IMR-90 (cell line): ENCODE data around the gene QRFP. TPM values are rescaled to one million over a fixed set of nuclear protein-coding genes. Genes with fewer than 3 reads are reported as not detected.
A peak's percentile ranks its signal among the peaks of the same experiment; 100 is the strongest.

Experiments
- BHLHE40 ChIP-seq: fragments of 150-350 bp; IDR thresholded peaks from 2 replicates; pipeline ENCODE4 v1.6.1; 2016; ENCODE audit warnings: mild to moderate bottlenecking, low read depth, low read length
- CEBPB ChIP-seq: IDR thresholded peaks from 2 replicates; pipeline ENCODE4 v1.6.1; 2012; ENCODE audit warnings: low read depth, low read length, improper control_type of control experiment
- CHD1 ChIP-seq: IDR thresholded peaks from 2 replicates; pipeline ENCODE4 v1.6.1; 2012; ENCODE audit warnings: low read depth, low read length, improper control_type of control experiment
- FOS ChIP-seq: fragments of 150-350 bp; IDR thresholded peaks from 2 replicates; pipeline ENCODE4 v1.6.1; 2016; ENCODE audit warnings: low read depth, low read length
- polyA plus RNA-seq, 3 experiments: library from polyadenylated mRNA; depleted of rRNA; stranded (reverse); fragments of >200 nt; gene quantifications; 2 replicates each; pipeline ENCODE4 v1.2.3, GENCODE V29; 2012; ENCODE audit warnings: low replicate concordance in 1 of 3
- total RNA-seq: library from RNA; depleted of rRNA; stranded (reverse); fragments of >200 nt; gene quantifications from 2 replicates; pipeline ENCODE4 v1.2.3, GENCODE V29; 2012

Gene QRFP
- total and polyA plus RNA-seq, 2 of the 4 experiments (the other 2 are of a cell fraction) = not detected

GRCh38 chr9:130847306-130848217 lies 49.0 kb downstream of the QRFP start (continued):
- peak; percentile 99 for TF ChIP-seq CEBPB
- TF ChIP-seq BHLHE40 = peak; percentile 17; the same call in 1 of the 2 replicates
- TF ChIP-seq FOS = peak; percentile 66
- TF ChIP-seq CHD1 = peak; percentile 71; the same call in 1 of the 2 replicates
